Activated T-cell treated with anti-CD3 and anti-CD28 coated beads, Interleukin-2, amount 50 U/mL, for 4 hours (primary cell): ENCODE measurements around the gene HSD17B12. TPM values are rescaled to one million over a fixed set of nuclear protein-coding genes. Genes with fewer than 3 reads are reported as not detected.

Experiments
- ATAC-seq, 2 donors: fragments of 200-7000 bp; cut with Tn5 transposase; one replicate each; pipeline ENCODE4 v1.10.0; 2021
- DNase-seq: peaks from one replicate; pipeline ENCODE4 v3.0.0-alpha.2; 2020
- H3K27me3 Mint-ChIP-seq: one replicate; pipeline ENCODE4 v1.8.0; 2021; ENCODE audit warnings: low read depth, mixed read lengths
- H3K36me3 Mint-ChIP-seq: one replicate; pipeline ENCODE4 v1.8.0; 2022; ENCODE audit warnings: mixed read lengths; ENCODE audit not compliant: insufficient read depth
- H3K4me1 Mint-ChIP-seq: one replicate; pipeline ENCODE4 v1.8.0; 2021; ENCODE audit warnings: low read depth, mixed read lengths
- H3K4me3 Mint-ChIP-seq: one replicate; pipeline ENCODE4 v1.8.0; 2021; ENCODE audit warnings: mild to moderate bottlenecking, moderate library complexity, mixed read lengths
- H3K9me3 Mint-ChIP-seq: one replicate; pipeline ENCODE4 v1.8.0; 2021; ENCODE audit warnings: mixed read lengths
- total RNA-seq, 3 donors: library from RNA; stranded (reverse); gene quantifications; one replicate each; pipeline ENCODE4 v1.2.1, GENCODE V29; 2021

HSD17B12 gene
- total RNA-seq, 3 donors from 2014 or later, result 41.3 to 47.6 (median 47.4) TPM

- ATAC-seq (no peak), DNase-seq (no peak)
- Mint-ChIP-seq H3K9me3 (no peaks in the 10 kb centered on the region), H3K36me3 (peaks cover 67% of the 10 kb centered on the region), H3K27me3 (no peaks in the 10 kb centered on the region), H3K4me3 (no peak overlapping the region), H3K4me1 (no peaks in the 10 kb centered on the region)
Observed at GRCh38 chr11:43899094-43899493, 218.6 kb downstream of the HSD17B12 start.

GRCh38 chr11:43901551-43901950, 221.0 kb downstream of the HSD17B12 start:
- Mint-ChIP-seq H3K27me3 (no peaks in the 10 kb centered on the region), H3K4me3 (no peak overlapping the region), H3K4me1 (peaks cover 4% of the 10 kb centered on the region), H3K9me3 (no peaks in the 10 kb centered on the region), H3K36me3 (peaks cover 62% of the 10 kb centered on the region)
- ATAC-seq (no peak), DNase-seq (no peak)

- H3K27me3 Mint-ChIP-seq, result no peaks in the 10 kb centered on the region
- DNase-seq, result no peak
- H3K9me3 Mint-ChIP-seq, result no peaks in the 10 kb centered on the region
- H3K4me3 Mint-ChIP-seq, result no peak overlapping the region
- peaks cover 62% of the 10 kb centered on the region for H3K36me3 Mint-ChIP-seq
- ATAC-seq, result no peak
- H3K4me1 Mint-ChIP-seq, result peaks cover 10% of the 10 kb centered on the region
Observed at GRCh38 chr11:43903078-43903477, 222.5 kb downstream of the HSD17B12 start.

GRCh38 chr11:43903969-43904368, 223.4 kb downstream of the HSD17B12 start:
- H3K4me1 Mint-ChIP-seq, result peaks cover 11% of the 10 kb centered on the region
- no peak overlapping the region for H3K4me3 Mint-ChIP-seq
- H3K27me3 Mint-ChIP-seq, result no peaks in the 10 kb centered on the region
- H3K36me3 Mint-ChIP-seq, result peaks cover 61% of the 10 kb centered on the region
- DNase-seq, result no peak
- ATAC-seq, result no peak
- H3K9me3 Mint-ChIP-seq, result no peaks in the 10 kb centered on the region

DNA sequence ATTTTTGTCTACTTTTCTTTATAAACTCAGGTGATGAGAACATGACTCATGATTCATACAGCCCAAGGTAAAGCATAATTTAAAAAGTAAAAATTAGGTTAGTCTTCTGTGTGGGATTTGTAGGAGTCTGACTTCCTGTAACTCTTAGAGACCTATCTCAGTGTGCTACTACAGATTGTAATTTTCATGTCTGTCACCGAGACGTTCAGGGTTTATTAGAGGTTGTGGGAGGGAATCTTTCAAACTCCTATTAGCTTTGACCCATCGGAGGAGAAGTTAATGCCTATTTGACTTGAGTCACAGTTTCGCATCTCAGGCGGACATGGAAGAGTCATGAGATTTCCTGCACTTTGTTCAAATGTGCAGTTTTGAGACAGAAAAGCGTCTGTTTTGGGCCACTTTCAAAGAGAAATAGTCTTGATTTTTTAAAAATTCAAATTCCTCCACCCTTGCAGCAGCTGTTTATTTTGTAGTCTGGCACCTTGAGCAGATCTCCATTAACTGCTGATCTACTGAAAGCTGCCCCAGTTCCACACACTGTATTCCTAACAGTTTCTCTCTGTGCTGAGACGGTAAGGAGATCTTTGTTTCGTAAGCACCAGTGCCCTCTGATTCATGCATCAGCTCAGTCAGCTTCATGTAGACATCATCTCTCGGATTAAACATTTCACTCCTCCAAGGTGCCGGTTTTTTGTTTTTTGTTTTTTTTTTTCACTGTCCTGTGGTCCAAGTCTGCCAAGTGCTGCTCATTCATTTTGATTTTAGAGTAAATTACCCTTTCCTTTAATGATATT, 224.4 kb downstream of the HSD17B12 start:
- H3K4me1 Mint-ChIP-seq, result peaks cover 11% of the 10 kb centered on the region

GRCh38 chr11:43905813-43906241, 225.3 kb downstream of the HSD17B12 start:
- Mint-ChIP-seq H3K27me3 (no peaks in the 10 kb centered on the region), H3K36me3 (peaks cover 68% of the 10 kb centered on the region), H3K4me3 (no peak overlapping the region), H3K4me1 (peaks cover 11% of the 10 kb centered on the region), H3K9me3 (no peaks in the 10 kb centered on the region)
- ATAC-seq, result no peak
- DNase-seq, result no peak

More for the DNA sequence above, 224.4 kb downstream of the HSD17B12 start:
- DNase-seq, result no peak
- Mint-ChIP-seq H3K4me3 (no peak overlapping the region), H3K36me3 (peaks cover 61% of the 10 kb centered on the region), H3K27me3 (no peaks in the 10 kb centered on the region), H3K9me3 (no peaks in the 10 kb centered on the region)
- ATAC-seq, result no peak

Other genes starting within 250 kb of the HSD17B12 start
- gene ALKBH3, start 200.1 kb downstream of the HSD17B12 start, total RNA-seq, result 10 to 100 TPM; 43.1 to 59.1 (median 58.0) TPM